Activated gamma-delta T cell treated with Interleukin-2 at 50 U/mL for 16 hours (primary cell): Measurements from ENCODE around the gene TNS3.

ENCODE experiments used
- DNase-seq: peaks from one replicate; pipeline ENCODE4 v3.0.0-alpha.2; 2020

Gene TNS3

DNA sequence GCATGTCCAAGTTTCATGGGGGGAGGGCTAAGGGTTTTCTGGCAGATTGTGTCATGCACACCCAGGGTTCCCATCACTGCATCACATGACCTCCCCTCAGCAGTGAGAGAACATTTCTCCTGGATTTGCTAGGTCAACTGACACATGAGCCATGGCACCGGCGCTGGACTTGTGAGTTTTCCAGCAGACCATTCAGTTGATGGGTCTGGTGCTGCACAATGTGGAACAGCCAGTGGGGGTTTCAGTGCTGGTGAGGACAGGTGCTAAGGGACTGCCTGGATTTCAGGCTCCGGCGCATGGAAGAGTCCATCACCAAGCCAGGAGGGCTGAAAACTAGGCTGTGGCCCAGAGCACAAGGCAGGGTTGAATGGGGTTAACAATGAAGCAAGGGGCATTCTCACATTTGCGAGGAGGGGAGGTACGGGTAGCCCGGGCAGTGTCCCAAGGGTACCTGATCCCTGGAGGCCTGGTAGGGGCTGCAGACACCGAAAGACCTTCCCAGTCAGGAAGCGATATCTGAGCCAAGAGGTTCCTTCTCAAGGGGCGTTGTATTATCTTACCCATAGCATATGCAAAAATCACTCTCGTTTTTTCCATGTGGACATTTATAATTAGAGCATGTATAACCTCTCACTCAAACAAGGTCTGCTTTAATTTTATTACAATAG lies 203.0 kb downstream of the TNS3 start:
- DNase-seq: no peak

- DNase-seq: no peak
Observed at GRCh38 chr7:47377741-47378140, 204.2 kb downstream of the TNS3 start.

DNA sequence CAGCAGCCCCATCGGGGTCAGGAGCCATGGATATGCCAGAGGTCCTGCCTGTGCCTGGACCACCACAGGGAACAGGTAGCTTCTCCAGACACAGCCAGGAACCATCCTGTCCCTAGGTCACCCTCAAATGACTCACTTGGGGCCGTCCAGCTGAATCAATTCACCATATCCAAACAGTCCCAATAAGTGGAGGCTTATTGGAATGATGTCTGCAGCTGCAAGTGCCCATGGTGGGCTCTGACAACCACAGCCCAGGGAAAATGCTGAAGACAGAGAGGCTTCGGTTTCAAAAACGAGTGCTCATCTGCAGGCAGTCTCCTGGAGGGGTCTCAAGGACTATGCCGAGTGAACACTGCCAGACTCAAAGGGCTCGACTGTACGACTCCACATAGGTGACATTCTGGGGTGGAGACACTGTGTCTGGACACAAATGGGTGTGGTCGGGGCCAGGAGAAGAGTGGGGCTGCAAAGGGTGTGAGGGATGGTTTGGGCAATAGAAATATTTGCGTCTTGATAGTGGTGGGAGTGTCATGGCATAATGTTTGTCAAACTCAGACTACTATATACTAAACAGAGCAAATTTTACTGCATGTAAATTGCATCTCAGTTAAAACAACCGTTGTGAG lies 204.8 kb downstream of the TNS3 start:
- no peak for DNase-seq

- no peak for DNase-seq
Observed at GRCh38 chr7:47375121-47375938, 206.6 kb downstream of the TNS3 start.

DNA sequence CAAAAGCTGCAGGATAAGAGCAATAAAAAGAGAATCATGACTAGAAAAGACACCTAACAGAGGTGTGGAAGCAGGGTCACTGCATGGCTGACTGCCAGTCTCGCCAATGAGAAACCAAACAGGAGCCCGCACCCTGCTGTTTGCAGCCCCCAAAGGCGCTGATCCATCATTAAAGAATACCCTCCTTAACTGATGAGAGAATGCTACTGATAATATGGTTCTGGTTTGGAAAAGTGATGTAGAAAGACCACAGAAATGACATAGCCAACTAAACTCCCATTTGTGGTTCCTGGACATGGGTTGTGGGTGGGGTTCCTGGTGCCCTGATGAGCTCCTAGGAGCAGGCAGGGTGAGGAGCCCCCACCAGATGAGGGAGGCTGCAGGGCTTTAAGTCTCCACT lies 207.4 kb downstream of the TNS3 start:
- DNase-seq: no peak

DNA sequence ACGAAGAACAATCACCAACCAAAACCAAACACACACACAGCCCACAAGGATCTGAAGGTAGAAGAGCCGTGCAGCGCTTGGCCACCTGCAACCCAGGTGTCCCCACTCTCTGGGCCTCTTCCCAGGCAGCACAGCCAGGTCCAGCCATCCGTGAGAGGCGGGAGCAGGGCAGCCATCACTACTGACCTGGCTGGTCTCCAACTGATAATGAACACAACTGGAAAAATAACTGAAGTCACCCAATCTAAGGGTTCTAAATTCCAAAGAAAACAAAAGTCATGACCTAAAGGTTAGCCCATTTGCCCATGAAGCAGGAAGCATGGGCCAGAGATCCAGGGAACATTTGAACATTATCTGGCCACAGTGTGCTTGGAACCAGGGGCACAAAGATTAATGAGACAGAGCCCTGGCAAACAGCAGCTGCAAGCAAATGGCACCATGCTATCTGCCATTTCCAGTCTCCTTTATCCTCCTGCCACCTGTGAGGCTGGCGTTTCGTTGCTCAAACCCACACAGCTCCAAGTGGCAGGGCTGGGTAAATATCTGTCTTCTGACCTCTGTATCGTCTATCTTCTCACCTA lies 207.9 kb downstream of the TNS3 start:
- DNase-seq: no peak

DNA sequence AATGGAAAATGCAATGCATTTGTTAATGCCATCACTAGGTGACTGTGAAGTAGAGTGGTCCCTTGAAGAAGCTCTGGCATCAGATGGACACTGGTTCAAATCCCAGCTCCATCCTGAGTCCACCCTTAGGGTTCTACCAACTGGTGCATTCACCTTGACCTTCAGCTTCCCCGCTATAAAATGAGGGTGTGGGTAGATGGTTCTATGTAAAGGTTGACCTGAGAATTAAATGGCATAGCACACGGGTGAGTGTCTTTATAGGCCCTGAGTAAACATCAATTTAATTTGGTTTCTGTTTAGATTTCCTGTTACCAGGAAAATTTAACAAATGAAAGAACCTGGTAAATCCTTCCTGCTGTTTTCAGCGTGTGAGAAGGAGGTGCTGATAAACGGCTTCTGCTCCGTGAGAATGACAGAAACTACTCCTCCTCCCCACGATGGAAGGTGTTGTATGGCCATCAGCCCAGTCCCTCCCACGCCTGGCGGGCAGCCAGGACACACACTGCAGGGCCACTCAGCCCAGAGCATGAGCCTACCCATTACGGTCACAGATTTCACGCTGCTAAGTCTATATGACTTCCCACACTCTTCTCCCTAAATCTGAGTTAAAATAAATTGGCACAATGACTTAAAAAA lies 210.1 kb downstream of the TNS3 start:
- DNase-seq: no peak

DNA sequence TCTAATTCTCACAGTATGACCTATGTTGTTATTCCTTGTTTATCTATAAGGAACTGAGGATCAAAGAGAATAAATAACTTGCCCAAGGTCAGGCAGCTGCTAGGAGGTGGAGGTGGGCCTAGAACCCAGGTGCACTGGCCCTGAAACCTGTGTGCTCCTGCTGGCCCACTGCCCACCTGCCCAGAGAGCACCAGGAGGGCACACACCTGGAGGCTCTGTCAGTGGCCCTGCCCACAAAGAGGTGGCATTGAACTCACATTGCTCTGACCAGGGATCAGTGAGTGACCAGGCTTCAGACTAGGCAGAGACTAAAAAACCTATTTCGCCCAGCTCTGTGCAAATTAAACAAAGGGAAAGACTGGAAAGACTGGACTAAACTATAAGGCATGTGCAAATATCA lies 210.6 kb downstream of the TNS3 start:
- no peak for DNase-seq

DNA sequence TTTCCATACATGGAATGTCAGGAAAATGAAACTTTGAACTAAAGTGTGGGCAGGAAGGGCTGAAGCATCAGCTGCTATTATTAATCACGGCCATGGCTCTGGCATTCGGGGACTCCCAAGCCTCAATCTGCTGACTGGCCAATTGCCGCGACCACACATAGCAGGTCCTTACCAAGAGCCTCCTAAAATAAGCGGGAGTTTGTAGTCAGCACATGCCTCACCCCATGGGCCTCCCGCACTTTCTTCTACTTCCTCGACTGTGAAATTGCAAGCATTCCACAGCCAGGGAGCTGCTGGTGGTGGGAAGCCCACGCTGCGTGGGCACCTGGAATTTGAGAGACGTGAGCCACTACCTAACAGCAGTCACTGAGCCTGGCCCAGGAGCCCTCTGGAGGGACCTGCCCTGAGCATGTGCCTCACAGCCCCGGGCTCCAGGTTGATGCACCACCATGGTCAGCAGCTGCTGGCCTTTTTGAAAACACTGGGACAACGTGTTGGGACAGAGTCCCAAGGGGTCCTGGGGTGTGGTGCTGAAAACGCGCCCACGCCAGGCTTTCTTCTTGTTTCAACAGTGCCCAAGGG lies 211.4 kb downstream of the TNS3 start:
- no peak for DNase-seq

DNA sequence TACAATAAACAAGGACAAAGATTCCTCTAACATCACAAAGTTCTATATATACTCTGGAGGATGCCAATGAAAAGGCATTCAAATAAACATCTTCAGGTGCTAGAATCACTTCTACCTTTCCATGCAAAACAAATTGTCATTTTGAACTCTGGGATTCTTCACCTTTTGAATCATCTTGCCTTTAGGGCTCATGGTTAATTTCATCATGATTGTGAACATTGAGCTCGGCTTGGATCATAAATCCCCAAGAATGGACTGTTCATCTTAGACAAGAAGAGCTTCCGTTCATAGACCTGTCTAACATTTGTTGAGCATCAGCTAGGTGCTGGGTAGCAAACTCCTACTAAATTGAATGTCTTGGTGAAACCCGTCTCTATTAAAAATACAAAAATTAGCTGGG lies 212.2 kb downstream of the TNS3 start:
- no peak for DNase-seq

DNA sequence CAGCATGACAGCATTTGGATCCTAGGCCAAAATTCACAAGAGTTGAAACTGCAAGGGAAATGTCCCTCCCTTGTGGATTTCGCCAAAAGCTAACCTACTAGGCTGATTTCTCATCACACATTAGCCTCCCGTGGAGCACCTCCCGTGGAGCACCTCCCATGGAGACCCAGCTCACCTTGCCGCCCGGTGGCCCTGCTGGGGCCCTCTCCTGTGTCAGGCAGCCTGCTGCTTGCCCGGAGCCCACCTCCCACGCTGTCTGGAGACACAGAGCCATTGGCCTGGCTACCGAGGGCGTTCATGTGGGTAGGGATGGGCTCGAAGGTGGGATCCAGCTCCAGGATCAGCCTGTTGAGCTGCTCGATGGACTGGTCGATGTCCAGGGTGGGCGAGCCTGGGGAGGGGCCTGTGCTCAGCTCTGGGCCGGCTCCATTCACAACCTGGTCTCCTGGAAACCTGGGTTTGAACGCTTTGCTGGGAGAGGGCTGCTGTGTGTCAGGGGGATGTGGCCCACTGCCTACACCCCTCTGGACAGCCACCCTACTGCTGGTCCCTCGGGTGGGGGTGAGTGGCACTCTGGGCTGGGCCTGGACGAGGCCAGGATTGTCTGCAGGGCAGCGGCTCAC lies 213.6 kb downstream of the TNS3 start:
- DNase-seq: no peak

DNA sequence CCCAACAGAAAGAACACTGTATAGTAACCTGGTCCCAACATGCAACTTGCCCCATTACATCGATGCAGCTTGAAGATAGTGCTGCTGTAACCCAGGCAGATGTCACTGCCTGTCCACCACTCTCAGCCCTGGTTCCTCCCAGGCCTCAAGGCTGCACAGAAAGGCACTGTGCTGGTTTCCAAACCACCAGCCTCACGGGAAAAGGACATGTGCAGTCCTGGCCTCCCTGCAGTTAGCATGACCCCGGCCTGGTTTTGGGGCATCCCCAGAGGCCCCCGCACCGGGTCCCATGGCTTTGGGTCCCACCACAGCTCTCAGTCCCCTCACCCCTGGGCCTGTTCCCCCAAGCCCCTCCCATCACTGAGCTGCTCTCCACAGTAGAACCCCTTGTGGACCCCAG lies 214.5 kb downstream of the TNS3 start:
- DNase-seq: no peak

GRCh38 chr7:47366960-47367359 lies 215.0 kb downstream of the TNS3 start:
- no peak for DNase-seq

DNA sequence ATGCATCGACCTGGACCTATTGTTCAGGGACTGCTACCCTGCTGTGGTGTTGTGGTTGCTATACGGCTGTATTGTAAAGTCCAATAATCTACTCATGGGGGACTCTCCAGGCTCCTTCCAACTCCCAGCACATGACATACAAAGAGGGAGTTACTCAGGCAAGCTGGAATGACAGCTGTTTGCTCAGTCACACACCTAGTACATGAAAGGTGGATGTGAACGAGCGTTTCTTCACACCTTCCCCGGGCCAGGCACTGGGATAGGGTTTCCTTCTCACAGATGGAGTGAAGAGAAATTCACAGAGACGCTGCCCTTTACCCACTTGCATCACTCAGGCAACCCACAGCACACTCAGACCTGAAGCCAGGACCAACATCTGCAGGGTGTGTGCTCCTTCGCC lies 215.7 kb downstream of the TNS3 start:
- DNase-seq: no peak

GRCh38 chr7:47362984-47363383 lies 218.9 kb downstream of the TNS3 start:
- DNase-seq: no peak

- DNase-seq: no peak
Observed at GRCh38 chr7:47361746-47362215, 220.1 kb downstream of the TNS3 start.

- no peak for DNase-seq
Observed at GRCh38 chr7:47361236-47361635, 220.7 kb downstream of the TNS3 start.

GRCh38 chr7:47360301-47360900 lies 221.5 kb downstream of the TNS3 start:
- no peak for DNase-seq

DNA sequence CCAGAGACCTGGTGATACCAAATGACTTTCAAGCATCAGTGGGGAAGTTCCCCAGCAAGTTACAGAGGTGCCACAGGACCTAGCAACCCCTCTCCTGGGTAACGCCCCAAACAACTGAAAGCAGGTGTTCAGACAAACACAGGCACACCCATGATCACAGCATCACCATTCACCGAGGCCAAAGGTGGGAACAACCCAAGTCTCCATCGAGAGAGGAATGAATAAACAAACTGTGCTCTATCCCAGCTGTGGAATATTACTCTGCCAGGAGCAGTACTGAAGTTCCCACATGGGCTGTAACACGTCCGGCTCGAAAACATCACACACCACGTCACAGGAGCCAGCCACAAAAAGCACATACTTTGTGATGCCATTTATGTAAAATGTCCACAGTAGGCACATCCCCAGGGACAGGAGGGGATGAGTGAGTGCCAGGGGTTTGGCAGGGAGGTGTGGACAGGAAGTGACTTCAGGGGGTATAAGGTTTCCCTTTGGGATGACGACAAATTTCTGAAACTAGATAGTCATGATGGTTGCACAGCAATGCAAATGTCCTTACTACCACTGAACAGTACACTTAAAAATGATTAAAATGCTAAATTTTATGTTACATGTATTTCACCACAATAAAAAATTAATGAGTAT lies 222.8 kb downstream of the TNS3 start:
- DNase-seq: no peak

DNA sequence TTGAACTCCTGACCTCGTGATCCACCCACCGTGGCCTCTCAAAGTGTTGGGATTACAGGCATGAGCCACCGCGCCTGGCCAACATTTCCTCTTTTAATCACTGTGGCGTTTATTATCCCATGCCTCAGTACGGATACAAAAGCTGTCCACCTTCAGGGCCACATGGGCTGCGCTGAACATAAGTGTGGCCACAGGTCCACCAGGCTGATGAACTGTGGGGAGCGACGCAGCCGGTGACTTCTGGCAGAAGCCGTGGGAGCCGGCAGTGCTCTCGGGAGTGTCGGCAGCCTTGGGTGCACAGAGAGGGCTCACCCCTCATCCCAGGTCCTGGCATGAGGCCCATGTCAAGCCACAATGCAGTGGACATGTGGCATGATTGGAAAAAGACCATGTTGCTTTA lies 223.6 kb downstream of the TNS3 start:
- DNase-seq: no peak

DNA sequence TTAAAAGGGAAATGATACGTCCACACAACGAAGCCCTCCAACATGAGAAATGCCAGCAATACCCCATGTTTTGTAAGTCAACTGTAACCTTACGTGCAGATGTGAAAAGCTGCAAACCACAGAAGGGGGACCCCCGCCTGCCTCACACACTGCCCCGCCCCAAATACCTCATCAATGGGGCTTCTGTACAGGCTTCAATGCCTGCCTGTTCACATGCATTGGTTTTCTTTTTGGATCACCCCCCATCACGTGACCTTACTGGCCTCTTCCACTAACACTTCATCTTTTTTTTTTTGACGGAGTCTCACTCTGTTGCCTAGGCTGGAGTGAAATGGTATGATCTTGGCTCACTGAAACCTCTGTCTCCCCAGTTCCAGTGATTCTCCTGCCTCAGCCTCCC lies 224.0 kb downstream of the TNS3 start:
- no peak for DNase-seq
